Parathyroid adenoma (tissue), 2 donors: ENCODE measurements around the gene OR6V1.

Experiments
- H2AFZ ChIP-seq: fragments of 300-600 bp; sonication (generic); one replicate; pipeline ENCODE4 v1.7.0; 2017; ENCODE audit warnings: antibody characterized with exemption, mild to moderate bottlenecking
- H3K27ac ChIP-seq: fragments of 300-600 bp; sonication (generic); one replicate; pipeline ENCODE4 v1.7.0; 2017
- H3K27me3 ChIP-seq: fragments of 300-600 bp; sonication (generic); one replicate; pipeline ENCODE4 v1.7.0; 2017; ENCODE audit warnings: low read length; ENCODE audit not compliant: control insufficient read depth, insufficient read depth
- H3K36me3 ChIP-seq: fragments of 300-600 bp; sonication (generic); one replicate; pipeline ENCODE4 v1.7.0; 2017; ENCODE audit warnings: low read length; ENCODE audit not compliant: control insufficient read depth, insufficient read depth
- H3K4me1 ChIP-seq: fragments of 300-600 bp; sonication (generic); one replicate; pipeline ENCODE4 v1.7.0; 2017; ENCODE audit warnings: control low read depth
- H3K4me2 ChIP-seq: fragments of 300-600 bp; sonication (generic); one replicate; pipeline ENCODE4 v1.7.0; 2017; ENCODE audit warnings: low read length
- H3K4me3 ChIP-seq: fragments of 300-600 bp; sonication (generic); one replicate; pipeline ENCODE4 v1.7.0; 2017; ENCODE audit warnings: low read depth, low read length
- H3K79me2 ChIP-seq: fragments of 300-600 bp; sonication (generic); one replicate; pipeline ENCODE4 v1.7.0; 2017; ENCODE audit warnings: control low read depth
- H3K9ac ChIP-seq: fragments of 300-600 bp; sonication (generic); one replicate; pipeline ENCODE4 v1.7.0; 2017; ENCODE audit warnings: mild to moderate bottlenecking
- H3K9me3 ChIP-seq: fragments of 300-600 bp; sonication (generic); one replicate; pipeline ENCODE4 v1.7.0; 2017; ENCODE audit warnings: low read length; ENCODE audit not compliant: control insufficient read depth
- CTCF ChIP-seq: fragments of 300-600 bp; sonication (generic); IDR thresholded peaks from one replicate; pipeline ENCODE4 v1.7.0; 2017; ENCODE audit warnings: antibody characterized with exemption, mild to moderate bottlenecking
- donor health status: primary hyperparathyroidism.

The OR6V1 gene

GRCh38 chr7:143008007-143008901 lies 43.9 kb upstream of the OR6V1 start:
- Histone ChIP-seq H3K9ac (no peak overlapping the region), H3K79me2 (no peaks in the 10 kb centered on the region), H3K36me3 (no peaks in the 10 kb centered on the region), H2AFZ (no peak overlapping the region), H3K27ac (no peak overlapping the region), H3K9me3 (no peaks in the 10 kb centered on the region), H3K27me3 (no peaks in the 10 kb centered on the region), H3K4me3 (no peak overlapping the region), H3K4me1 (no peaks in the 10 kb centered on the region), H3K4me2 (no peak overlapping the region)
- TF ChIP-seq CTCF: peak; percentile 96

DNA sequence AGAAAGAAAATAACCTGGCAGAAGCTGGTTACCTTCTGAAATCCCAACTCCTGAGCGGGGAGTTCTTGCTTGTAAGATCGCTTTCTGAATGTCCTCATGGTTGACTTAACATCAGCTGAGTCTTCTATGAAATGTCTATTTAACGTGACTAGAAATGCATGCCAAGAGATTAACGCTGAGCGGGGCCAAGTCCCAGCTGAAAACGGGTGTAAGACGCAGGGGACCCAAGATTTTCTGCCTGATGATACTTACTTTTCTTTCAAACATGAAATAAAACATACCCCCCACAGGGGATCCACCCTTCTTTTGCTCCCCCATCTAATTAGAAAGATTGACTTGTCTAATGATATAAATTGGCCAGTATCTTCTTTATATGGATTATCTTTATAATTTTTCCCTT lies 40.1 kb upstream of the OR6V1 start:
- no peak overlapping the region for H3K4me2 ChIP-seq
- H3K4me1 ChIP-seq: no peaks in the 10 kb centered on the region
- no peaks in the 10 kb centered on the region for H3K27me3 ChIP-seq
- no peaks in the 10 kb centered on the region for H3K79me2 ChIP-seq
- no peak overlapping the region for H3K27ac ChIP-seq
- no peaks in the 10 kb centered on the region for H3K9me3 ChIP-seq
- H3K9ac ChIP-seq: no peak overlapping the region
- TF ChIP-seq CTCF: no peak
- no peak overlapping the region for H2AFZ ChIP-seq
- H3K36me3 ChIP-seq: no peaks in the 10 kb centered on the region
- H3K4me3 ChIP-seq: no peak overlapping the region

DNA sequence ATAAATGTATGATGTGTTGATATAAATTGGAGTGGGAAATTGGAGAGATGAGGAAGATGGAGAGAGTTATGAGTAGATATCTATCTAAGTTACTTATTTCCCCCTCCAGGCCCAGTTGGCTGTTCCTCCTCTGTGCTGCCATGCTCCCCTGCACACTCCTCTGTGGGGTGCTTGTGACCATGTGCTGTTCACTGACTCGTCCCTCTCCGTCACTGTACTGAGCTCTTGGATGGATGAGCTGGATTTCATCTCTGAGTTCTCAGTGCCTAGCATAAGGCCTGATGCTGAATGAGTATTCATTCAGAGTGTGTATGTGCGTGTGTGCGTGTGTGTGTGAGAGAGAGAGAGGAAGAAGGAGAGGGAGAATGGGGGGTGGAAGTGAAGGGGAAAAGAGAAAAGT lies 39.7 kb upstream of the OR6V1 start:
- H3K27me3 ChIP-seq: no peaks in the 10 kb centered on the region

DNA sequence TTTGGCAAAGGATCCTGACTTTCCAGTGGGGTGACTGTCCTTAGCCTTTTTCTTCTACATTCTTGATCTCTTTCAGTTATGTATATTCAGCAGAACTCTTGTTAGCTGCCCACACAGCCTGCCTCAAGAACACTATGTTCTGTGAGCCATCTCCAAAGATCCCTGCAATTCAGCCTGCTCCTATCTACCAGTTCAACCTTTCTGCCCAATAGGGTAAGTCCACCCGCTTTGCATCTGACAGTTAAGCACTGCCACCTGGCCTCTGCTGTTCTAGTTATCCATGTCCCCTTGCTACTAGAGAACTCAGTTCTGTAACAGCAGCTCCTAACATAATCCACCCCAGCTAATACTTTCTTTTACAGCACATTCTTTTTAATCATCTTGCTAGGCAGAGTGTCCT lies 38.7 kb upstream of the OR6V1 start:
- no peak overlapping the region for H3K9ac ChIP-seq
- no peaks in the 10 kb centered on the region for H3K4me1 ChIP-seq
- no peak overlapping the region for H3K27ac ChIP-seq
- H3K27me3 ChIP-seq: no peaks in the 10 kb centered on the region
- no peaks in the 10 kb centered on the region for H3K9me3 ChIP-seq
- no peaks in the 10 kb centered on the region for H3K36me3 ChIP-seq
- H2AFZ ChIP-seq: no peak overlapping the region
- no peak overlapping the region for H3K4me3 ChIP-seq
- H3K79me2 ChIP-seq: no peaks in the 10 kb centered on the region
- no peak for TF ChIP-seq CTCF
- no peak overlapping the region for H3K4me2 ChIP-seq

More for the DNA sequence above, 39.7 kb upstream of the OR6V1 start:
- H3K4me3 ChIP-seq: no peak overlapping the region
- H3K79me2 ChIP-seq: no peaks in the 10 kb centered on the region
- no peak overlapping the region for H3K4me2 ChIP-seq
- H3K9ac ChIP-seq: no peak overlapping the region
- no peak overlapping the region for H2AFZ ChIP-seq
- no peaks in the 10 kb centered on the region for H3K36me3 ChIP-seq
- no peak overlapping the region for H3K27ac ChIP-seq
- no peaks in the 10 kb centered on the region for H3K9me3 ChIP-seq
- H3K4me1 ChIP-seq: no peaks in the 10 kb centered on the region
- TF ChIP-seq CTCF: no peak

DNA sequence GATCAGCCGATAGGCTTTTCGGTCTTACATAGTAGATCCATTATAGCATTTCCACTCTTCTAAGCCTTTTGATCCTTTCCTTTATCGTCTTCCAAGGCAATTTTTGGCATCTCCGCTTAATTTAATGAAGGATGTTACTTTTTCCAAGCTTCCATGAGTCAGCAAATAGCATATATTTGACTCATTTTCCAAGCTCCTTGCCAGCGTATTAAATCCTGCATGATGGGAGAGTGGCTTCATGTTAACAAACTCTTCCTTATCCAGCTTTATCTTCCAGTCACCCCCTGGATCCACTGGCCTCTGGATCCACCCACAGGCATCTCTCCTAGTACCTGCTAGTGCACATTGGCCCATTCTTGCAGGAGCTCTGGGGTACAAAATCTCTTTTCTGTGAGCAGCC lies 38.2 kb upstream of the OR6V1 start:
- TF ChIP-seq CTCF: no peak
- no peak overlapping the region for H3K9ac ChIP-seq

More for the DNA sequence above, 38.2 kb upstream of the OR6V1 start:
- Histone ChIP-seq H3K36me3 (no peaks in the 10 kb centered on the region), H3K4me1 (no peaks in the 10 kb centered on the region), H3K4me3 (no peak overlapping the region), H3K4me2 (no peak overlapping the region), H2AFZ (no peak overlapping the region), H3K27me3 (no peaks in the 10 kb centered on the region), H3K9me3 (no peaks in the 10 kb centered on the region), H3K27ac (no peak overlapping the region), H3K79me2 (no peaks in the 10 kb centered on the region)
